Measurements from ENCODE around the gene KLC1. TPM values are rescaled to one million over a fixed set of nuclear protein-coding genes. Genes with fewer than 3 reads are reported as not detected.

KLC1 gene
- total and polyA plus RNA-seq, 10 of the 15 experiments (the other 5 are each of a cell fraction or from before 2014, with no cell fraction given) = 5.5 to 137 (median 76.1) TPM

DNA sequence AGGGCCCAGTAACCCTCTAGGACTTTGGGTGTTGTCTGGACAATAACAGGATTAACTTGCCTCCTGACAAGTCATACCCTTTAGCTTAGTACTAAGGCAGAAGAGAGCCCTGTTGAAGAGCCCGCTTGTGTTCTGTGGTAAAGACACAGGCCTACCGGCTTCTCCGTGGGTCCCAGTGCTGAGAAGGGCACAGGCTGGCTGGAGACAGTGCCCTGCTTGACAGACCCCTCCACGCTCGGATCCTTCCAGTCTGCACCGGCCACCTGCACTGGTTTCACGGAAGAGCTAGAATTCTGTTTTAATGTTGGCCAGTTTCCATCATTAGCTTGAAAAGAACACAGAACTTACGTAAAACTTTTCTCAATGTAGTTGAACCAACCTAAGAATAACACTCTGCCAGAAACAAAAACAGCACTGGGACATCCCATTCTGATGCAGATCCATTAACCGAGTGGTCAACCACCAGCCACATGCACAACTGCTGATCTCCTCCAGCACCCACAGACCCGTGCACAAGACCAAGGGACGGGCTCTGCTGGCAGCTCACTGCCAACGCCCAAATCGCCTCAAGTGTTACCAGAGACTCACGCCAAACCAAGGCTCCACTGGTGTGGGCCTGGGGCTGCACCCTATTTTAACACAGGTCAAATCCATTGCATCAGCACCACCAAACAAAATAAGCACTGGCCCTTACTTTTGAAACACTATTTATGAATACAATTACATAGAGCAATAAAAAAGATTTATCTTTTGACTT, 113.7 kb downstream of the KLC1 start:
- no peaks in the 10 kb centered on the region; a peak in 2 of 4 replicates for H3K36me3 ChIP-seq (ENCODE audit: control insufficient read depth in 2 of 2, insufficient read depth in 2 of 2, low read length in 1 of 2)
- DNase-seq (ENCODE audit: low read depth, low spot score) = no peak
- no peaks in the 10 kb centered on the region for H3K4me1 ChIP-seq (ENCODE audit: control insufficient read depth, insufficient read depth, low read length)
- ChIA-PET RAD21 (ENCODE audit: unreplicated experiment) (interaction anchor here (1.1 to 1.7 kb wide), 2 partner anchors 9 to 224 kb away, joined by 3 to 4 read pairs; no protein-coding TSS in a partner anchor), POLR2A (no interaction called here), SMC1A (ENCODE audit: uncharacterized antibody, unreplicated experiment) (interaction anchor here (0.5 kb wide), 1 partner anchor 904 kb away, joined by 3 read pairs; no protein-coding TSS in a partner anchor), CTCF (no interaction called here)
- no peak for TF ChIP-seq NFYA (IDR thresholded peaks at IDR 0.05; ENCODE audit: borderline replicate concordance, low read depth, low read length)
- no peak for TF ChIP-seq CEBPB (IDR thresholded peaks at IDR 0.05; ENCODE audit: borderline replicate concordance in 1 of 2, low read depth in 2 of 2, low read length in 2 of 2)
- TF ChIP-seq BHLHE40 (IDR thresholded peaks at IDR 0.05; ENCODE audit: borderline replicate concordance in 1 of 2, low read depth in 2 of 2, low read length in 1 of 2) = no peak
- TF ChIP-seq YBX1 (IDR thresholded peaks at IDR 0.05) = no peak
- TF ChIP-seq CHD1 (IDR thresholded peaks at IDR 0.05; ENCODE audit: low read depth, low read length) = no peak
- TF ChIP-seq SMC3 (IDR thresholded peaks at IDR 0.05; ENCODE audit: borderline replicate concordance, low read length) = no peak
- TF ChIP-seq, protein P1, sequence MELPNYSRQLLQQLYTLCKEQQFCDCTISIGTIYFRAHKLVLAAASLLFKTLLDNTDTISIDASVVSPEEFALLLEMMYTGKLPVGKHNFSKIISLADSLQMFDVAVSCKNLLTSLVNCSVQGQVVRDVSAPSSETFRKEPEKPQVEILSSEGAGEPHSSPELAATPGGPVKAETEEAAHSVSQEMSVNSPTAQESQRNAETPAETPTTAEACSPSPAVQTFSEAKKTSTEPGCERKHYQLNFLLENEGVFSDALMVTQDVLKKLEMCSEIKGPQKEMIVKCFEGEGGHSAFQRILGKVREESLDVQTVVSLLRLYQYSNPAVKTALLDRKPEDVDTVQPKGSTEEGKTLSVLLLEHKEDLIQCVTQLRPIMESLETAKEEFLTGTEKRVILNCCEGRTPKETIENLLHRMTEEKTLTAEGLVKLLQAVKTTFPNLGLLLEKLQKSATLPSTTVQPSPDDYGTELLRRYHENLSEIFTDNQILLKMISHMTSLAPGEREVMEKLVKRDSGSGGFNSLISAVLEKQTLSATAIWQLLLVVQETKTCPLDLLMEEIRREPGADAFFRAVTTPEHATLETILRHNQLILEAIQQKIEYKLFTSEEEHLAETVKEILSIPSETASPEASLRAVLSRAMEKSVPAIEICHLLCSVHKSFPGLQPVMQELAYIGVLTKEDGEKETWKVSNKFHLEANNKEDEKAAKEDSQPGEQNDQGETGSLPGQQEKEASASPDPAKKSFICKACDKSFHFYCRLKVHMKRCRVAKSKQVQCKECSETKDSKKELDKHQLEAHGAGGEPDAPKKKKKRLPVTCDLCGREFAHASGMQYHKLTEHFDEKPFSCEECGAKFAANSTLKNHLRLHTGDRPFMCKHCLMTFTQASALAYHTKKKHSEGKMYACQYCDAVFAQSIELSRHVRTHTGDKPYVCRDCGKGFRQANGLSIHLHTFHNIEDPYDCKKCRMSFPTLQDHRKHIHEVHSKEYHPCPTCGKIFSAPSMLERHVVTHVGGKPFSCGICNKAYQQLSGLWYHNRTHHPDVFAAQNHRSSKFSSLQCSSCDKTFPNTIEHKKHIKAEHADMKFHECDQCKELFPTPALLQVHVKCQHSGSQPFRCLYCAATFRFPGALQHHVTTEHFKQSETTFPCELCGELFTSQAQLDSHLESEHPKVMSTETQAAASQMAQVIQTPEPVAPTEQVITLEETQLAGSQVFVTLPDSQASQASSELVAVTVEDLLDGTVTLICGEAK (IDR thresholded peaks at IDR 0.05; ENCODE audit: borderline replicate concordance) = no peak
- TF ChIP-seq ESRRA (IDR thresholded peaks at IDR 0.05; ENCODE audit: low read length) = no peak
- no peak for TF ChIP-seq RAD21 (IDR thresholded peaks at IDR 0.05; ENCODE audit: insufficient read depth, low read depth, low read length)
- no peak for TF ChIP-seq HDAC6 (IDR thresholded peaks at IDR 0.05; ENCODE audit: unreplicated experiment)
- TF ChIP-seq RAD51 (IDR thresholded peaks at IDR 0.05) = no peak
- no peak for TF ChIP-seq ZBTB33 (IDR thresholded peaks at IDR 0.05)
- TF ChIP-seq GATAD2B (conservative IDR thresholded peaks at IDR 0.05; ENCODE audit: low read depth) = no peak
- TF ChIP-seq POLR2AphosphoS5 (IDR thresholded peaks at IDR 0.05; ENCODE audit: low read length) = no peak
- TF ChIP-seq RB1 (IDR thresholded peaks at IDR 0.05; ENCODE audit: borderline replicate concordance) = no peak
- TF ChIP-seq SRF (IDR thresholded peaks at IDR 0.05; ENCODE audit: low read depth in 2 of 2, low read length in 2 of 2) = no peak
- no peak for TF ChIP-seq SMARCA5 (IDR thresholded peaks at IDR 0.05)
- no peak for TF ChIP-seq CREB1 (IDR thresholded peaks at IDR 0.05; ENCODE audit: low read depth)
- no peaks in the 10 kb centered on the region for H4K20me1 ChIP-seq (ENCODE audit: control insufficient read depth, insufficient read depth)
- H3K79me2 ChIP-seq (ENCODE audit: control insufficient read depth, insufficient read depth, low read length) = no peaks in the 10 kb centered on the region
- H3K27me3 ChIP-seq (replicated peaks in 1 of 2; ENCODE audit: control insufficient read depth in 2 of 2, insufficient read depth in 2 of 2, low read length in 1 of 2) = no peaks in the 10 kb centered on the region
- no peak overlapping the region for H2AFZ ChIP-seq (ENCODE audit: control insufficient read depth, low read depth, low read length)
- 92% methylated on average over 14 of the region's 14 CpGs for WGBS (ENCODE audit: insufficient coverage, insufficient replicate concordance, low lambda C conversion rate, missing lambda C conversion rate)
- intact Hi-C loops (cut with micrococcal nuclease; ENCODE audit: unreplicated experiment) (no loop called here), in situ Hi-C loops (cut with MboI) (no loop called here)
- no peak for FAIRE-seq
- H3K27ac ChIP-seq (ENCODE audit: control insufficient read depth, insufficient read depth) = no peak overlapping the region
- no TSS peak for BruUV-seq (replicated peaks)
- no peak overlapping the region for H3K9ac ChIP-seq (ENCODE audit: control insufficient read depth, insufficient read depth, low read length)
- H3K9me3 ChIP-seq (replicated peaks; ENCODE audit: control insufficient read depth, insufficient read depth, low read length) = no peaks in the 10 kb centered on the region
- H3K4me2 ChIP-seq (ENCODE audit: control insufficient read depth, insufficient read depth) = no peak overlapping the region
- ATAC-seq = no peak
- no peak overlapping the region for H3K4me3 ChIP-seq

Measured in GM12878 (cell line).